ENCODE results near the gene ELMO1. TPM values are rescaled to one million over a fixed set of nuclear protein-coding genes. Genes with fewer than 3 reads are reported as not detected.

Gene ELMO1
- total RNA-seq, 1 donor from 2014 or later = 66.1 TPM

- Mint-ChIP-seq H3K9me3 (ENCODE audit: low read depth) (peaks cover 3% of the 10 kb centered on the region), H3K4me3 (ENCODE audit: low read depth) (no peak overlapping the region), H3K36me3 (ENCODE audit: insufficient read depth) (peaks cover 24% of the 10 kb centered on the region), H3K27me3 (no peaks in the 10 kb centered on the region), H3K27ac (no peak overlapping the region), H3K4me1 (ENCODE audit: low read depth) (peaks cover 2% of the 10 kb centered on the region)
- DNase-seq (ENCODE audit: low spot score, unreplicated experiment) = no peak
- no peak for TF ChIP-seq CTCF (IDR thresholded peaks at IDR 0.05; ENCODE audit: unreplicated experiment)
Measured at GRCh38 chr7:37256631-37257030, 192.0 kb downstream of the ELMO1 start.

DNA sequence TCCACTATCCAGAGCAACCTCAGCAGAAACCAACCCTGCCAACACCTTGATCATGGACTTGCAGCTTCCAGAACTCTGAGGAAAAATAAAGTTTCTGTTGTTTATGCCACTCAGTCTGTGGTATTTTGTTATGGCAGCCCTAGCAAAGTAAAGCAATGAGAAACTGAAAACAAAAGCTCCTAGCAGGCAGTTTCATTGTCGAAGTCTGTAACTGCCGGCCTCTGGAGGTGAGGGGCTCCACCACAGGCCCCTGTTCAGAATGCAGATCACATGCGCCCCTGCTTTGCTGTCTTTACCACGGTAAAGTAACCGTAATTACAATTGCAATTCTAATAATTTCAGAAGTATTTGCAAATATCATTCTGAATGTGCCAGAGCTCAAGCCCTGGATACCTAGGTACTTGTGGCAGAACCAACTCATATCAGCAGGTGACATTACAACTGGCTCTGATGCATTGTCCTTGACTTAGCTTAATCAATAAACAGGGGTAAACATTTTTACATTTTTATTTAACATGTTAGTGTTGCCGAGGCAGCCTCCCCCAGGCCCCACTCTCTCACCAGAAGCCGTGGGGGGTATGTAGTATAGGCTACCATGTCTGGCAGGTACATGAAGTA lies 193.2 kb downstream of the ELMO1 start:
- no peak for DNase-seq (ENCODE audit: low spot score, unreplicated experiment)
- H3K9me3 Mint-ChIP-seq (ENCODE audit: low read depth) = peaks cover 3% of the 10 kb centered on the region
- no peak for TF ChIP-seq CTCF (IDR thresholded peaks at IDR 0.05; ENCODE audit: unreplicated experiment)
- H3K27ac Mint-ChIP-seq = no peak overlapping the region
- H3K27me3 Mint-ChIP-seq = no peaks in the 10 kb centered on the region
- peaks cover 24% of the 10 kb centered on the region for H3K36me3 Mint-ChIP-seq (ENCODE audit: insufficient read depth)
- no peak overlapping the region for H3K4me3 Mint-ChIP-seq (ENCODE audit: low read depth)
- H3K4me1 Mint-ChIP-seq (ENCODE audit: low read depth) = peaks cover 2% of the 10 kb centered on the region

- no peak for TF ChIP-seq CTCF (IDR thresholded peaks at IDR 0.05; ENCODE audit: unreplicated experiment)
- DNase-seq (ENCODE audit: low spot score, unreplicated experiment) = no peak
- Mint-ChIP-seq H3K4me3 (ENCODE audit: low read depth) (no peak overlapping the region), H3K36me3 (ENCODE audit: insufficient read depth) (peaks cover 15% of the 10 kb centered on the region), H3K27me3 (no peaks in the 10 kb centered on the region), H3K4me1 (ENCODE audit: low read depth) (peaks cover 15% of the 10 kb centered on the region), H3K27ac (no peak overlapping the region), H3K9me3 (ENCODE audit: low read depth) (peaks cover 3% of the 10 kb centered on the region)
Measured at GRCh38 chr7:37251222-37251621, 197.4 kb downstream of the ELMO1 start.

- no peak overlapping the region for H3K4me3 Mint-ChIP-seq (ENCODE audit: low read depth)
- DNase-seq (ENCODE audit: low spot score, unreplicated experiment) = no peak
- peaks cover 13% of the 10 kb centered on the region for H3K36me3 Mint-ChIP-seq (ENCODE audit: insufficient read depth)
- no peak overlapping the region for H3K27ac Mint-ChIP-seq
- H3K9me3 Mint-ChIP-seq (ENCODE audit: low read depth) = peaks cover 3% of the 10 kb centered on the region
- H3K27me3 Mint-ChIP-seq = no peaks in the 10 kb centered on the region
- TF ChIP-seq CTCF (IDR thresholded peaks at IDR 0.05; ENCODE audit: unreplicated experiment) = no peak
- peaks cover 12% of the 10 kb centered on the region for H3K4me1 Mint-ChIP-seq (ENCODE audit: low read depth)
Measured at GRCh38 chr7:37249240-37249639, 199.4 kb downstream of the ELMO1 start.

DNA sequence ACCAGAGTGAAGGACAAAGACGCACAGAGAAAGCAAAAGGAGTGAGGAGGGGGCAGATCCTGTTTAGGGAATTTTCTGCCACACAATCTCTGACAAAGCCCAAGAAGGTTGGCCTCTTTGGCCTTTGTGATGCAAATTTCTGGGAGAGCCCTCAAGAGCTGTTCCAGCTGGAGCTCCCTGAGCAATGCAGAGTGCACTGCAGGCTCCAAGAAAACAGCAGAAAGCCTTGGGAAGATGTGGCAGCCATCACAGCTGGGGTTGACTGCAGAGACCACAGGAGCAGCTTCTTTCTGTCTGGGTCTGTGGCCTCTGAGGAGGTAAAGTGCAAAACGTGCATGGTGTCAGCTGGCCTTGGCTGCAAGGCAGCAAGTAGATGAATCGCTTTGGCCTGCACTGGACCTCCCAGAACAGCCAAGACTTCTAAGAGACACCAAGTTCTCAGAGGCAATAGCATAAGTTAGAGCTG lies 200.2 kb downstream of the ELMO1 start:
- Mint-ChIP-seq H3K4me1 (ENCODE audit: low read depth) (peaks cover 12% of the 10 kb centered on the region), H3K9me3 (ENCODE audit: low read depth) (peaks cover 3% of the 10 kb centered on the region), H3K27me3 (no peaks in the 10 kb centered on the region), H3K27ac (peak overlapping the region; percentile 83), H3K36me3 (ENCODE audit: insufficient read depth) (peaks cover 9% of the 10 kb centered on the region), H3K4me3 (ENCODE audit: low read depth) (no peak overlapping the region)
- no peak for TF ChIP-seq CTCF (IDR thresholded peaks at IDR 0.05; ENCODE audit: unreplicated experiment)
- no peak for DNase-seq (ENCODE audit: low spot score, unreplicated experiment)
